PFSK-1 (cell line): Measurements from ENCODE around the gene EYA4.

Experiments used
- FOXP2 ChIP-seq: optimal IDR thresholded peaks from 2 replicates; pipeline ENCODE3; 2011; ENCODE audit warnings: borderline replicate concordance, control low read depth, inconsistent platforms; ENCODE audit not compliant: insufficient read depth; ENCODE audit errors: extremely low read length, extremely low read depth
- POLR2AphosphoS5 ChIP-seq: IDR thresholded peaks from 2 replicates; pipeline ENCODE4 v1.6.1; 2012; ENCODE audit warnings: low read depth, mild to moderate bottlenecking, control low read depth, low read length, moderate library complexity
- REST ChIP-seq, 2 experiments: IDR thresholded peaks; 2 replicates each; pipeline versions ENCODE4 v1.6.1 to v1.8.0; 2011 to 2012; ENCODE audit warnings: low read depth in 2 of 2, low read length in 2 of 2, control low read depth in 1 of 2, inconsistent platforms in 1 of 2, mild to moderate bottlenecking in 1 of 2, moderate library complexity in 1 of 2; ENCODE audit not compliant: insufficient read depth in 1 of 2
- SIN3A ChIP-seq: IDR thresholded peaks from 2 replicates; pipeline ENCODE4 v1.6.1; 2012; ENCODE audit warnings: mild to moderate bottlenecking, low read length, moderate library complexity, borderline replicate concordance; ENCODE audit not compliant: insufficient read depth
- TAF1 ChIP-seq: IDR thresholded peaks from 2 replicates; pipeline ENCODE4 v1.6.1; 2012; ENCODE audit warnings: low read length, control low read depth, borderline replicate concordance; ENCODE audit not compliant: insufficient read depth

Gene EYA4

GRCh38 chr6:133447924-133448323, 206.8 kb downstream of the EYA4 start:
- no peak for TF ChIP-seq FOXP2
- TF ChIP-seq TAF1, result no peak
- TF ChIP-seq POLR2AphosphoS5, result no peak
- no peak for TF ChIP-seq SIN3A
- no peak for TF ChIP-seq REST (IDR thresholded peaks at IDR 0.05; ENCODE audit: insufficient read depth in 1 of 2, low read depth in 2 of 2, low read length in 2 of 2)

GRCh38 chr6:133456439-133456838, 215.3 kb downstream of the EYA4 start:
- TF ChIP-seq SIN3A (no peak), POLR2AphosphoS5 (no peak), REST (IDR thresholded peaks at IDR 0.05; ENCODE audit: insufficient read depth in 1 of 2, low read depth in 2 of 2, low read length in 2 of 2) (no peak), TAF1 (no peak), FOXP2 (no peak)

DNA sequence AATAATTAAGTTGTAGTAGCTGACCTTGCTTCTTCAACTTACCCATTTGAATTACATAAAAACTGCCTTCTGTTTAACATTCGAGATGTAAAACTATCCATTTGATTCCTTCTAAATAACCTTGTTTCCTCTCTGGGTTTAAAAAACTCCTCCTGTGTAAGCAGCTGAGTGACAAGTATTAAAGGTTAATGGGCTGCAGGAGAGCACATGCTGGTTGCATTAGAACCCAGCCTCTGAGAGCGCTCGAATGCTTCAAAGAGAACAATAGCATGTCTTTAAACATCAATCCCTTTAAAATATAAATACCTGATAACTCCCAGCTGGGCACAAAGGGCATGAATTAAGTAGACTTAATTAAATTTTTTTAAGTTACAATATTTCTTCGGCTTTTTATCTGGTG, 215.8 kb downstream of the EYA4 start:
- no peak for TF ChIP-seq TAF1
- TF ChIP-seq FOXP2, result no peak
- no peak for TF ChIP-seq POLR2AphosphoS5
- TF ChIP-seq REST (IDR thresholded peaks at IDR 0.05; ENCODE audit: insufficient read depth in 1 of 2, low read depth in 2 of 2, low read length in 2 of 2), result no peak
- TF ChIP-seq SIN3A, result no peak

DNA sequence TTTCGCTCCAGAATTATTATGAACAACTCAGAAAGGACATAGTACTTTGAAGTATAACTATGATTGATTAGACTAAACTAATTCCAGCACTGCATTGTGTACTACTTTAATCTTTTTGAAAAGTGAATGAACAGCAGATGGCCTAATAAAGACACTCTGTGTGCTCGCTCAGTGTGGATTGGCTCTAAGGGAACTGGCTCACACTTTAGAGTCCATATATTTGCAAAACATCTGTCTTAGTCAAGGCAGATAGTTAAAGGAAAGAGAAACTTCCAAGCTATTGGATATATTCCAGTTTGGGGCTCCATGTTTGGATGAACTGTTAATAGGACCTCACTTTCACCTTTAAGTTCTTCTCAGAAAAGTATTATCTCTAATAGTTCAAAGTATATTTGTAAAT, 218.9 kb downstream of the EYA4 start:
- TF ChIP-seq POLR2AphosphoS5 (no peak), REST (IDR thresholded peaks at IDR 0.05; ENCODE audit: insufficient read depth in 1 of 2, low read depth in 2 of 2, low read length in 2 of 2) (no peak), TAF1 (no peak), FOXP2 (no peak), SIN3A (no peak)

DNA sequence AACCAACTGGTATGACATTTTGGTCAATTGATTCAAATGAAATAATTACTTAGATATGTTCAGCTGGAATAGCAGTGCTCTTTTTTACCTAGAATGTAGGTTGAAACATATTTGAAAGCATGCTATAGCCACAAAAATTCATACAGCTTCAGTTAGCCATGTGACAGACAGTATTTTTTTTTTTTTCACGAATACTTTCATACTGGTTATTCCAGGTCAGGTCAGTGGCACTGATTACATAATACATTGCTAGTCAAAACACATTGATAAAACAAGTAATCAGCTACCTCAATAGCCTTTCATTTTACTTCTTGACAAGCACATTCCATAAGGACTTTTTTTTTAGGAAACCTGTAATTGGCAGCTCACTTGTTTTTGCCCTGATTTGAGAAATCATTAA, 222.6 kb downstream of the EYA4 start:
- TF ChIP-seq POLR2AphosphoS5, result no peak
- TF ChIP-seq TAF1, result no peak
- no peak for TF ChIP-seq REST (IDR thresholded peaks at IDR 0.05; ENCODE audit: insufficient read depth in 1 of 2, low read depth in 2 of 2, low read length in 2 of 2)
- no peak for TF ChIP-seq FOXP2
- no peak for TF ChIP-seq SIN3A
